Aorta (tissue), 5 donors: ENCODE results near the gene TGFB2. TPM values are rescaled to one million over a fixed set of nuclear protein-coding genes. Genes with fewer than 3 reads are reported as not detected.

Experiments
- ATAC-seq: fragments of 200-7000 bp; cut with Tn5 transposase; one replicate; pipeline ENCODE4 v1.9.1; 2022; ENCODE audit warnings: moderate library complexity; ENCODE audit not compliant: low FRiP score
- DNase-seq, 2 donors: peaks; one replicate each; pipeline ENCODE4 v3.0.0-alpha.2; 2020
- H3K27ac ChIP-seq, 2 donors: one replicate each; pipeline ENCODE4 v1.5.1; 2013; ENCODE audit warnings: low read length in 2 of 2, mild to moderate bottlenecking in 2 of 2, moderate library complexity in 2 of 2, control low read depth in 1 of 2, inconsistent platforms in 1 of 2, low read depth in 1 of 2
- H3K27me3 ChIP-seq, 2 donors: one replicate each; pipeline ENCODE4 v1.6.1; 2013; ENCODE audit warnings: control low read depth in 1 of 2, low read length in 1 of 2, mild to moderate bottlenecking in 1 of 2, moderate library complexity in 1 of 2; ENCODE audit not compliant: insufficient read depth in 2 of 2, control insufficient read depth in 1 of 2
- H3K36me3 ChIP-seq, 2 donors: one replicate each; pipeline ENCODE4 v1.6.1; 2013; ENCODE audit warnings: control low read depth in 1 of 2, low read length in 1 of 2, mild to moderate bottlenecking in 1 of 2; ENCODE audit not compliant: insufficient read depth in 2 of 2, control insufficient read depth in 1 of 2
- H3K4me1 ChIP-seq, 2 donors: one replicate each; pipeline ENCODE4 v1.6.1; 2013; ENCODE audit warnings: low read length in 2 of 2, control low read depth in 1 of 2, mild to moderate bottlenecking in 1 of 2, moderate library complexity in 1 of 2; ENCODE audit not compliant: insufficient read depth in 2 of 2, control insufficient read depth in 1 of 2
- H3K4me3 ChIP-seq, 2 donors: one replicate each; pipeline ENCODE4 v1.5.1; 2013; ENCODE audit warnings: low read length in 2 of 2, control low read depth in 1 of 2, mild to moderate bottlenecking in 1 of 2
- H3K9me3 ChIP-seq: one replicate; pipeline ENCODE4 v1.6.1; 2013; ENCODE audit warnings: mild to moderate bottlenecking, low read length; ENCODE audit not compliant: control insufficient read depth
- WGBS, 2 donors: extraction: QIAGEN DNeasy Blood & Tissue Kit; methylation state at CpG; one replicate each; pipeline ENCODE4 v1.1.7; 2013; 5-methylcytosine and 5-hydroxymethylcytosine counted together
- intact Hi-C, 2 donors: fragments of 100-400 bp; cut with DNase I; formaldehyde crosslinking; loops; one replicate each; pipeline versions ENCODE4 v1.14.2 to v1.15.0; 2022
- polyA plus RNA-seq, 2 donors: library from polyadenylated mRNA; stranded (reverse); fragments of 200-250 nt; gene quantifications; one replicate each; pipeline ENCODE4 v1.2.3, GENCODE V29; 2013
- total RNA-seq, 2 donors: library from RNA; stranded (reverse); fragmentation: NEBNext Ultra II Directional; extraction: Animal tissue kit (Norgen Biotek cat#: 25700); gene quantifications; one replicate each; pipeline ENCODE4 v1.2.1, GENCODE V29; 2021
- donor health status: healthy with polysubstance abuse.
- donor health status: Bipolar disorder and iron deficiency.
- donor health status: DM: no; HTN: no; CAD: no.
- donor health status: DM: no; HTN: no; CAD: no.
- donor health status: DM: yes; HTN: yes; CAD: no.

The TGFB2 gene
- total and polyA plus RNA-seq, 4 donors = 2.2 to 18.0 (median 9.1) TPM

DNA sequence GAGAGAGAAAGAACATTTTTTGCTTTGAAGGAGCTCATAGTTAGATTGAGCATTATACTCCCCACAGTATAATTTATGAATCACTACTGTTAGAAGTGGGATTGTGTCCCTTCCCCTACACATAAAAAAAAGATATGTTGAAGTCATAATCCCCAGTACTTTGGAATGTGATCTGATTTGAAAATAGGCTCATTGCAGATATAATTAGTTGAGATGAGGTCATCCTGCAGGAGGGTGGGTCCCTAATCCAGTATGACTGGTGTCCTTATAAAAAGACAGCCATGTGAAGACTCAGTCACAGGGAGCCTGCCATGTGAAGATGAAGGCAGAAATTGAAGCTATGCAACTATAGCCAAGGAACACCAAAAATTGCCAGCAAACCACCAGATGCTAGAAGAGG is 76.4 kb downstream of the TGFB2 start:
- Histone ChIP-seq H3K36me3 (no peaks in the 10 kb centered on the region), H3K27me3 (no peaks in the 10 kb centered on the region), H3K9me3 (no peaks in the 10 kb centered on the region), H3K4me3 (no peak overlapping the region), H3K27ac (no peak overlapping the region), H3K4me1 (peaks cover 0 to 2% of the 10 kb centered on the region in 2 donors)
- ATAC-seq = no peak
- intact Hi-C loops = no loop called here
- DNase-seq = no peak

DNA sequence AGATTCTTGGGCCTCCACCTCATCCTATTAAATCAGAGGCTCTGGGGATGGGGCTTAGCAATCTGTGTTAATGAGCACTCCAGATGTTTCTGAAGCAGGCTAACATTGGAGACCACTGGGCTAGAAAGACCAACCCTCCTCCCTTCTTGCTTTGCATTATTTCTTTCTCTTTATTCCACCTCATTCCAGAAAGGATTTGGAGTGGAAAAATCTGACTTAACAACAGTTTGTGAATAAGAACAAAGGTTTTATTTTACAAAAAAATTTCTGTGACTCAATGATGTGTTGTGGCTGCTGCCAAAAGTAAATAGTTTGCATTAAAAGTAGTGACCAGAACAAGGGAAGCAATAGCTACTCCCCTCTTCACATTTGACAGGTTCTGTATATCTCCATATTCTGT is 79.4 kb downstream of the TGFB2 start:
- ATAC-seq (no peak), DNase-seq (no peak)
- no peaks in the 10 kb centered on the region for H3K9me3 ChIP-seq
- intact Hi-C loops = no loop called here
- H3K27me3 ChIP-seq = no peaks in the 10 kb centered on the region
- no peak overlapping the region for H3K27ac ChIP-seq
- H3K4me3 ChIP-seq = no peak overlapping the region
- no peaks in the 10 kb centered on the region for H3K36me3 ChIP-seq
- H3K4me1 ChIP-seq = peaks cover 0 to 2% of the 10 kb centered on the region in 2 donors

DNA sequence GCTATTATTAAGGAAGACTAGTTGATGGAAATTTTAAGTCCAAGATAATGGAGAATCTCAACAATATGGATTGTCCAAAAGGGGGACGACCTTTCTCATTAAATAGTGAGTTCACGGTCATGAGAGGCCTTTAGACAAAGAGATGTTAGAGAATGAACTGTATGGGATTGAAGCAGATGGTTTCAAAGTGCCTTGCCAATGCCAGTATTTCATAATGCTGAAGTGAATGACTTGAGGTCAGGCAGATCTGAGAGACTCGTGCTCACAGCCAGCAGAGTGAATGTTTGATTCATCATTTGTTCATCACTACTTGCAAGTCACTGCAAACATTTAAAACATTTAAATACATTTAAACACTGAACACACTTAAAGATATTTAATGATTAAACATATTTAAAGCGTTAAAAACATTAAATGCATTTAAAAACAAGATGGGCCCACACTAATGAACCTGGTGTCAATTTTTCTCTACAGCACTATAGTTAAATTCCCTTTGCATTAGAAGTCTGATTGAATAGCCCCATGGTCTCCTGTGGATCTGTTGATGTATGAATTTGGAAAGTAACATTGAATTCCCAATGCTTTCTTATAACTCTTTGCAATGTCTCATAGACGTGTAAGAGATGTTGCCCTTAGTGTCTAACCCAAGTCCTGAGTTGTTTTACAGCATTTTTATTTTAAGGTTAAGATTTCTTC is 80.7 kb downstream of the TGFB2 start:
- ATAC-seq (no peak), DNase-seq (no peak)
- Histone ChIP-seq H3K4me1 (peaks cover 0 to 2% of the 10 kb centered on the region in 2 donors), H3K36me3 (no peaks in the 10 kb centered on the region), H3K27me3 (no peaks in the 10 kb centered on the region), H3K27ac (no peak overlapping the region), H3K9me3 (no peaks in the 10 kb centered on the region), H3K4me3 (no peak overlapping the region)
- 77 to 80% methylated on average over 5 of the region's 5 CpGs for WGBS, 2 donors
- intact Hi-C loops = no loop called here

DNA sequence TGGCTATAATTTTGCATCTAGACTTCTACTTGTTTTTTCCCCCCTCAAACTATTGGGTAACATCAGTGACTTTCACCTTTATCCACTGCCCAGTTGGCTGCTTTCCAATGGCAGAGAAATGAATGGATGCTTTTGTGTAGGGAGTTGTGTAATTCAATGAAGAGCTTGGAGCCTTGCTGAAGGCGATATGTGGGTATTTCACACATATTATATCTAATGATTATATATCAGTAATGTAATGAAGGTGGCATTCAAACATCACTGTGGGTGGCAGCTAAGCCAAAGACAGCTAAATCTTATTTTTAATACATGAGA is 81.2 kb downstream of the TGFB2 start:
- ATAC-seq = no peak
- 88 to 94% methylated on average over 1 of the region's 1 CpG for WGBS, 2 donors
- Histone ChIP-seq H3K27me3 (no peaks in the 10 kb centered on the region), H3K4me1 (peaks cover 0 to 2% of the 10 kb centered on the region in 2 donors), H3K4me3 (no peak overlapping the region), H3K27ac (no peak overlapping the region), H3K9me3 (no peaks in the 10 kb centered on the region), H3K36me3 (no peaks in the 10 kb centered on the region)
- intact Hi-C loops = no loop called here
- DNase-seq = no peak

DNA sequence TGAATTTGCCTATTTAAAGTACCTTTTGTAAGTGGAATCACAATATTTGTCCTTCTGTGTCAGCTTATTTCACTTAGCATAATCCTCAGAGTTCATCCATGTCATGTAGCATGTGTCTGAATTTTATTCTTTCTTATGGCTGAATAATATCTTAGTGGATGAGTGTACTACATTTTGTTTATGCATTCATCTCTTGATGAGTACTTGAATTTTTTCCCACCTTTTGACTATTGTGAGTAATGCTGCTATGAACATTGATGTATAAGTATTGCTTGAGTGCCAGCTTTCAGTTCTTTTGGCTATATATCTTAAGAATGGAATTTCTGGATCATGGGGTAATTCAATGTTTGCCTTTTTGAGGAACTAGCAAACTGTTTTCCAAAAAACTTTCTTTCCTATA is 84.2 kb downstream of the TGFB2 start:
- H3K4me1 ChIP-seq = peaks cover 0 to 2% of the 10 kb centered on the region in 2 donors
- H3K27ac ChIP-seq = no peak overlapping the region
- no peaks in the 10 kb centered on the region for H3K36me3 ChIP-seq
- DNase-seq = no peak
- H3K4me3 ChIP-seq = no peak overlapping the region
- no peaks in the 10 kb centered on the region for H3K27me3 ChIP-seq
- no peaks in the 10 kb centered on the region for H3K9me3 ChIP-seq
- intact Hi-C loops = no loop called here
- ATAC-seq = no peak

DNA sequence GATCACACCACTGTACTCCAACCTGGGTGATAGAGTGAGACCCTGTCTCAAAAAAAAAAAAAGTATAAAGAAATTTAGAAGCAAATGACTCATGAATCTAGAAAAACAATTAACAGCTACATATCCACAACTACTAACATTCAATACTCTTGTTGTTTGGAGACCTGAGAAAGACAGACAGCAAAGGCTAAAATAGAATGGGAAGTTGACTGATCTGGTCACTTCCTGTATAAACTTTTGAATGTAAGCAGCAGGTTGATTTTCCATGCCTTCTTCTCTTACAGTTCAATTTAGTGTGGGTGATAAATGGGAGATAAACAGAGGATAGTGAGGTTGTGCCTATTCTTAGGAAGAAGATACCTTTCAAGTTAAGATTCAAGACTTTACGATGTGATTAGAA is 85.2 kb downstream of the TGFB2 start:
- Histone ChIP-seq H3K27me3 (no peaks in the 10 kb centered on the region), H3K9me3 (no peaks in the 10 kb centered on the region), H3K4me1 (no peaks in the 10 kb centered on the region), H3K27ac (no peak overlapping the region), H3K36me3 (peaks cover 2% of the 10 kb centered on the region in 2 donors), H3K4me3 (no peak overlapping the region)
- intact Hi-C loops = no loop called here
- no peak for ATAC-seq
- 96 to 98% methylated on average over 1 of the region's 1 CpG for WGBS, 2 donors
- DNase-seq = no peak

DNA sequence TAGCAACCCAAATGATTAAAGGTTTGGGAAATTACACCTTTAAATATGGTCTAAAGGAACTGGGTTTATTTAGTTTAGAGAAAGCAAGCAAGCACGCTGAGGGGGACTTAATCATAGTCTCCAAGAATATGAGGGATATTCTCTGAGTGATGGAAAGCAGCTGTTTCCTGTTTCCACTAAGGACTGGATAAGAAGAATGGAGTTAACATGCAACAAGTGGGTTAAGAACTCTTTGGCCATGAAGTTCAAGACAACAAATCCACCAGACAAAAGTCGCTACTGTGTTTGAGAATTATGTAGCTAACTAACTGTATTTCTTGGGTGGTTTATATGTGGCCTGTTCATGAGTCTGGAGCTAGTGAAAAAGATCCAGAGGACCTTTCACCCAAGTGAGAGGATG is 85.7 kb downstream of the TGFB2 start:
- Histone ChIP-seq H3K27ac (no peak overlapping the region), H3K9me3 (no peaks in the 10 kb centered on the region)
- 14 to 23% methylated on average over 2 of the region's 2 CpGs for WGBS, 2 donors

DNA sequence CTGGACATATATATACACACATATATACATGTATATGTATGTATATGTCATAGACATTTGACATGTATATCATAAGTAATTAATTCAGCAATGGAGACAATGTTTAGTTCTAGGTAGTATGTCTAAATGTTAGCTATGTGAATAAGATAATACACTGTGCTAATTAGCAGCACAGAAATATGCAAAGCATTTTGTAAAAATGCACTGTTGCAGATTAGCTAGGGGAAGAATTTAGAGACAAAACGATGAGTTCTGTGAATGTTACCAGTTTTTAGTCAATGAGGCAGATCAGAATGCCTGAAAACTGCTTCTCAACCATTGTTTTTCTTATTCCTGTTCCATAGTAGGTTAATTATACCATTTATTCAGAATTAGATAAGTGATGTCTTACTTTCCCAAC is 86.3 kb downstream of the TGFB2 start:
- Histone ChIP-seq H3K9me3 (no peaks in the 10 kb centered on the region), H3K27me3 (no peaks in the 10 kb centered on the region), H3K36me3 (peaks cover 2% of the 10 kb centered on the region in 2 donors), H3K27ac (no peak overlapping the region), H3K4me3 (no peak overlapping the region), H3K4me1 (no peaks in the 10 kb centered on the region)
- DNase-seq (no peak), ATAC-seq (no peak)
- intact Hi-C loops = no loop called here
- WGBS, 2 donors = 60% methylated on average over 1 of the region's 1 CpG

More for the DNA sequence above, 85.7 kb downstream of the TGFB2 start:
- Histone ChIP-seq H3K4me1 (no peaks in the 10 kb centered on the region), H3K4me3 (no peak overlapping the region), H3K27me3 (no peaks in the 10 kb centered on the region), H3K36me3 (peaks cover 2% of the 10 kb centered on the region in 2 donors)
- intact Hi-C loops = no loop called here
- ATAC-seq = no peak
- DNase-seq = no peak

DNA sequence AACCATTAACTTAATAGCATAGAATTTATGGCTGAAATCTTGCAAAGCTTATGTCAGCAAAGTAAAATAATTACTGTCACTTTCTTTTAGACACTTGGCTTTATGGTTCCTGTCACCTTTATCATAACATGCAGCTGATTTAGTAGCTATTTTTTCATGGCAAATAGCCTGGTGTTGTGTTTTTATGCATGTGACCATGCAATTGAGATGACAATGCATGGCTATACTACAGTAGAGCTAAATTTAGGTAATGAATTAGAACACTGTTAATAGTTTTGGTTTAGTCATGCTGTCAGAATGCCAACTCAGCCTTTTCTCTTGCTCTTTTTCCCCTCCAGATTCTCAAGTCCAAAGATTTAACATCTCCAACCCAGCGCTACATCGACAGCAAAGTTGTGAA is 88.6 kb downstream of the TGFB2 start:
- DNase-seq (no peak), ATAC-seq (no peak)
- Histone ChIP-seq H3K9me3 (no peaks in the 10 kb centered on the region), H3K4me1 (no peaks in the 10 kb centered on the region), H3K27ac (no peak overlapping the region), H3K36me3 (peaks cover 2 to 3% of the 10 kb centered on the region in 2 donors), H3K4me3 (no peak overlapping the region), H3K27me3 (no peaks in the 10 kb centered on the region)
- 57 to 68% methylated on average over 2 of the region's 2 CpGs for WGBS, 2 donors
- intact Hi-C loops = no loop called here
